Small intestine (tissue), 7 donors: ENCODE data around the gene EPHA6. TPM values are rescaled to one million over a fixed set of nuclear protein-coding genes. Genes with fewer than 3 reads are reported as not detected.

Experiments
- DNase-seq, 2 donors: peaks; one replicate each; pipeline versions ENCODE4 v3.0.0 to v3.0.0-alpha.2; 2013
- FAIRE-seq: peaks from 2 replicates; lab custom pipeline; 2012; peaks lifted over from hg19 to GRCh38; lab: Jason Lieb, UNC
- H3K27ac ChIP-seq, 3 donors: one replicate each; pipeline ENCODE4 v1.5.1; 2013; ENCODE audit warnings: low read length in 2 of 3, mild to moderate bottlenecking in 2 of 3, control low read depth in 1 of 3, inconsistent platforms in 1 of 3, low read depth in 1 of 3, moderate library complexity in 1 of 3
- H3K27me3 ChIP-seq, 3 donors: one replicate each; pipeline ENCODE4 v1.6.1; 2013; ENCODE audit warnings: low read length in 3 of 3, inconsistent platforms in 1 of 3; ENCODE audit not compliant: control insufficient read depth in 3 of 3, insufficient read depth in 3 of 3
- H3K36me3 ChIP-seq, 3 donors: one replicate each; pipeline ENCODE4 v1.6.1; 2013; ENCODE audit warnings: low read length in 3 of 3, inconsistent platforms in 1 of 3, low read depth in 1 of 3, mild to moderate bottlenecking in 1 of 3, moderate library complexity in 1 of 3; ENCODE audit not compliant: control insufficient read depth in 3 of 3, insufficient read depth in 2 of 3
- H3K4me1 ChIP-seq, 3 donors: one replicate each; pipeline ENCODE4 v1.6.1; 2013; ENCODE audit warnings: low read length in 2 of 3, inconsistent platforms in 1 of 3, low read depth in 1 of 3, mild to moderate bottlenecking in 1 of 3, moderate library complexity in 1 of 3; ENCODE audit not compliant: control insufficient read depth in 3 of 3, insufficient read depth in 2 of 3
- H3K4me3 ChIP-seq, 3 donors: one replicate each; pipeline ENCODE4 v1.5.1; 2013; ENCODE audit warnings: low read length in 3 of 3, control low read depth in 1 of 3, inconsistent platforms in 1 of 3, low read depth in 1 of 3, mild to moderate bottlenecking in 1 of 3, moderate library complexity in 1 of 3
- H3K9me3 ChIP-seq, 2 donors: one replicate each; pipeline ENCODE4 v1.6.1; 2013; ENCODE audit warnings: low read depth in 1 of 2, low read length in 1 of 2; ENCODE audit not compliant: control insufficient read depth in 2 of 2, insufficient read depth in 1 of 2
- whole genome bisulfite sequencing, 3 donors: extraction: QIAGEN DNeasy Blood & Tissue Kit; methylation state at CpG; one replicate each; pipeline ENCODE4 v1.1.7; 2013; 5-methylcytosine and 5-hydroxymethylcytosine counted together
- polyA plus RNA-seq, 4 donors: library from polyadenylated mRNA; stranded (reverse) in 3 of 4; unstranded in 1 of 4; fragments of 200-250 nt in 3 of 4; fragments of 120-200 nt in 1 of 4; gene quantifications; one replicate each; pipeline versions ENCODE4 v1.2.1 to v1.2.3, GENCODE V29; 2013
- donor health status: healthy with polysubstance abuse.
- donor health status: control.
- donor health status: control.
- donor health status: Bipolar disorder and iron deficiency.
- donor health status: healthy.

EPHA6 gene
- polyA plus RNA-seq, 4 donors = 0.03 to 0.78 TPM; not detected in 2

- H3K27me3 ChIP-seq = no peaks in the 10 kb centered on the region
- peaks cover 0 to 5% of the 10 kb centered on the region in 2 donors for H3K9me3 ChIP-seq
- 41 to 55% (median 43%) methylated on average over 1 of the region's 1 CpG for WGBS, 3 donors
- H3K36me3 ChIP-seq = no peaks in the 10 kb centered on the region
- DNase-seq (no peak), FAIRE-seq (no peak)
- no peak overlapping the region for H3K27ac ChIP-seq
- no peaks in the 10 kb centered on the region for H3K4me1 ChIP-seq
- no peak overlapping the region for H3K4me3 ChIP-seq
Measured at GRCh38 chr3:97066531-97066930, 252.1 kb downstream of the EPHA6 start.

GRCh38 chr3:97070302-97070701 lies 255.9 kb downstream of the EPHA6 start:
- H3K27me3 ChIP-seq = no peaks in the 10 kb centered on the region

GRCh38 chr3:97074546-97074945 lies 260.2 kb downstream of the EPHA6 start:
- H3K36me3 ChIP-seq = no peaks in the 10 kb centered on the region
- H3K27ac ChIP-seq = no peak overlapping the region
- no peaks in the 10 kb centered on the region for H3K9me3 ChIP-seq
- 50 to 63% (median 58%) methylated on average over 2 of the region's 2 CpGs for WGBS, 3 donors
- H3K27me3 ChIP-seq = no peaks in the 10 kb centered on the region
- DNase-seq (no peak), FAIRE-seq (peak; percentile 57)
- no peaks in the 10 kb centered on the region for H3K4me1 ChIP-seq
- H3K4me3 ChIP-seq = no peak overlapping the region

More at GRCh38 chr3:97070302-97070701, 255.9 kb downstream of the EPHA6 start:
- Histone ChIP-seq H3K4me1 (no peaks in the 10 kb centered on the region), H3K4me3 (no peak overlapping the region), H3K27ac (no peak overlapping the region), H3K9me3 (no peaks in the 10 kb centered on the region), H3K36me3 (no peaks in the 10 kb centered on the region)
- FAIRE-seq = no peak
- no peak for DNase-seq

GRCh38 chr3:97076673-97077072 lies 262.3 kb downstream of the EPHA6 start:
- H3K36me3 ChIP-seq = no peaks in the 10 kb centered on the region
- no peak overlapping the region for H3K27ac ChIP-seq
- H3K4me1 ChIP-seq = no peaks in the 10 kb centered on the region
- no peaks in the 10 kb centered on the region for H3K27me3 ChIP-seq
- FAIRE-seq (no peak), DNase-seq (no peak)
- 52 to 80% (median 75%) methylated on average over 2 of the region's 2 CpGs for WGBS, 3 donors
- H3K9me3 ChIP-seq = no peaks in the 10 kb centered on the region
- no peak overlapping the region for H3K4me3 ChIP-seq

- Histone ChIP-seq H3K4me3 (no peak overlapping the region), H3K27me3 (no peaks in the 10 kb centered on the region), H3K36me3 (no peaks in the 10 kb centered on the region), H3K9me3 (no peaks in the 10 kb centered on the region), H3K4me1 (no peaks in the 10 kb centered on the region), H3K27ac (no peak overlapping the region)
- DNase-seq (no peak), FAIRE-seq (no peak)
- 55 to 66% (median 60%) methylated on average over 2 of the region's 2 CpGs for whole genome bisulfite sequencing, 3 donors
Measured at GRCh38 chr3:97089621-97090020, 275.2 kb downstream of the EPHA6 start.

GRCh38 chr3:97102641-97103040 lies 288.2 kb downstream of the EPHA6 start:
- no peak for FAIRE-seq
- H3K27ac ChIP-seq = no peak overlapping the region
- H3K4me1 ChIP-seq = no peaks in the 10 kb centered on the region
- no peaks in the 10 kb centered on the region for H3K9me3 ChIP-seq
- DNase-seq = no peak
- H3K27me3 ChIP-seq = no peaks in the 10 kb centered on the region
- H3K4me3 ChIP-seq = no peak overlapping the region
- H3K36me3 ChIP-seq = no peaks in the 10 kb centered on the region

GRCh38 chr3:97105989-97106651 lies 291.7 kb downstream of the EPHA6 start:
- FAIRE-seq = no peak
- no peaks in the 10 kb centered on the region for H3K27me3 ChIP-seq
- 60 to 68% (median 63%) methylated on average over 4 of the region's 4 CpGs for WGBS, 3 donors
- H3K4me3 ChIP-seq = no peak overlapping the region
- H3K27ac ChIP-seq = no peak overlapping the region
- DNase-seq = no peak
- H3K9me3 ChIP-seq = no peaks in the 10 kb centered on the region
- no peaks in the 10 kb centered on the region for H3K4me1 ChIP-seq
- H3K36me3 ChIP-seq = no peaks in the 10 kb centered on the region

GRCh38 chr3:97106652-97106989 lies 292.2 kb downstream of the EPHA6 start:
- Histone ChIP-seq H3K9me3 (no peaks in the 10 kb centered on the region), H3K4me3 (no peak overlapping the region), H3K36me3 (no peaks in the 10 kb centered on the region), H3K4me1 (no peaks in the 10 kb centered on the region), H3K27me3 (no peaks in the 10 kb centered on the region), H3K27ac (no peak overlapping the region)
- DNase-seq = no peak
- WGBS, 3 donors = 84 to 91% (median 89%) methylated on average over 4 of the region's 4 CpGs
- no peak for FAIRE-seq

GRCh38 chr3:97108136-97108535 lies 293.7 kb downstream of the EPHA6 start:
- FAIRE-seq (no peak), DNase-seq (no peak)
- Histone ChIP-seq H3K27ac (no peak overlapping the region), H3K4me3 (no peak overlapping the region), H3K36me3 (no peaks in the 10 kb centered on the region), H3K4me1 (peaks cover 0 to 1% (median 0%) of the 10 kb centered on the region in 3 donors), H3K27me3 (no peaks in the 10 kb centered on the region), H3K9me3 (no peaks in the 10 kb centered on the region)
- WGBS, 3 donors = 70 to 88% (median 88%) methylated on average over 1 of the region's 1 CpG
